HEK293T (cell line): ENCODE data around the gene TAS2R43.
"Not testable (repeated sequence)": the region's sequence is repeated elsewhere in the genome, so short reads cannot be mapped to it uniquely, and the experiment has no call there.

Experiments
- CTCF ChIA-PET: fragments of 350-600 bp; formaldehyde crosslinking; extraction: SDS; loops from one replicate; lab custom pipeline; 2021; ENCODE audit warnings: antibody characterized with exemption, inconsistent platforms; lab: Yijun Ruan, JAX
- POLR2A ChIA-PET: fragments of 350-600 bp; formaldehyde crosslinking; extraction: SDS; loops from one replicate; lab custom pipeline; 2020; ENCODE audit warnings: antibody characterized with exemption, inconsistent platforms; lab: Yijun Ruan, JAX
- DNase-seq: peaks from one replicate; pipeline ENCODE4 v3.0.0; 2012; ENCODE audit warnings: mixed read lengths; ENCODE audit errors: extremely low spot score
- ARNT ChIP-seq: fragments of 450-650 bp; IDR thresholded peaks from 2 replicates; pipeline ENCODE4 v1.6.1; 2017; ENCODE audit warnings: mild to moderate bottlenecking
- BHLHE40 ChIP-seq: fragments of 450-650 bp; IDR thresholded peaks from 2 replicates; pipeline ENCODE4 v1.6.1; 2016; ENCODE audit warnings: mild to moderate bottlenecking, moderate library complexity, borderline replicate concordance
- CTBP1 ChIP-seq: fragments of 450-650 bp; IDR thresholded peaks from 2 replicates; pipeline ENCODE4 v1.6.1; 2016; ENCODE audit warnings: borderline replicate concordance
- ELF4 ChIP-seq: fragments of 450-650 bp; IDR thresholded peaks from 2 replicates; pipeline ENCODE4 v1.6.1; 2017; ENCODE audit warnings: antibody characterized with exemption
- FOXA1 ChIP-seq: fragments of 450-650 bp; IDR thresholded peaks from 2 replicates; pipeline ENCODE4 v1.6.1; 2016; ENCODE audit warnings: mild to moderate bottlenecking
- FOXK2 ChIP-seq: fragments of 450-650 bp; IDR thresholded peaks from 2 replicates; pipeline ENCODE4 v1.6.1; 2016; ENCODE audit warnings: mild to moderate bottlenecking
- FOXM1 ChIP-seq: fragments of 450-650 bp; IDR thresholded peaks from 2 replicates; pipeline ENCODE4 v1.6.1; 2017; ENCODE audit warnings: mild to moderate bottlenecking, borderline replicate concordance
- HDGF ChIP-seq: fragments of 450-650 bp; IDR thresholded peaks from 2 replicates; pipeline ENCODE4 v1.6.1; 2017; ENCODE audit warnings: antibody characterized with exemption, borderline replicate concordance
- L3MBTL2 ChIP-seq: fragments of 450-650 bp; conservative IDR thresholded peaks from 2 replicates; pipeline ENCODE4 v1.6.1; 2016; ENCODE audit warnings: mild to moderate bottlenecking
- LEF1 ChIP-seq: fragments of 450-650 bp; IDR thresholded peaks from 2 replicates; pipeline ENCODE4 v1.6.1; 2017; ENCODE audit warnings: mild to moderate bottlenecking, borderline replicate concordance
- NFRKB ChIP-seq: fragments of 450-650 bp; IDR thresholded peaks from 2 replicates; pipeline ENCODE4 v1.6.1; 2016; ENCODE audit warnings: mild to moderate bottlenecking, moderate library complexity
- PKNOX1 ChIP-seq: fragments of 450-650 bp; IDR thresholded peaks from 2 replicates; pipeline ENCODE4 v1.6.1; 2016
- SP1 ChIP-seq: fragments of 450-650 bp; IDR thresholded peaks from 2 replicates; pipeline ENCODE4 v1.6.1; 2017
- SUZ12 ChIP-seq: fragments of 450-650 bp; IDR thresholded peaks from 2 replicates; pipeline ENCODE4 v1.6.1; 2016; ENCODE audit warnings: mild to moderate bottlenecking
- TARDBP ChIP-seq: fragments of 450-650 bp; IDR thresholded peaks from 2 replicates; pipeline ENCODE4 v1.6.1; 2016
- ZNF384 ChIP-seq: fragments of 450-650 bp; IDR thresholded peaks from 2 replicates; pipeline ENCODE4 v1.6.1; 2016

Gene TAS2R43

GRCh38 chr12:11092128-11092527 is at the start of gene TAS2R43:
Gene TAS2R43 (minus strand): TSS chr12:11092313. CDS start chr12:11092229, 84 bp downstream.
- no peak for DNase-seq
- CTCF ChIA-PET, result no interaction called here
- no peak for TF ChIP-seq FOXK2
- TF ChIP-seq LEF1, result no peak
- no peak for TF ChIP-seq ARNT
- TF ChIP-seq CTBP1, result no peak
- TF ChIP-seq ZNF384, result no peak
- TF ChIP-seq HDGF, result no peak
- TF ChIP-seq PKNOX1, result no peak
- POLR2A ChIA-PET, result no interaction called here

DNA sequence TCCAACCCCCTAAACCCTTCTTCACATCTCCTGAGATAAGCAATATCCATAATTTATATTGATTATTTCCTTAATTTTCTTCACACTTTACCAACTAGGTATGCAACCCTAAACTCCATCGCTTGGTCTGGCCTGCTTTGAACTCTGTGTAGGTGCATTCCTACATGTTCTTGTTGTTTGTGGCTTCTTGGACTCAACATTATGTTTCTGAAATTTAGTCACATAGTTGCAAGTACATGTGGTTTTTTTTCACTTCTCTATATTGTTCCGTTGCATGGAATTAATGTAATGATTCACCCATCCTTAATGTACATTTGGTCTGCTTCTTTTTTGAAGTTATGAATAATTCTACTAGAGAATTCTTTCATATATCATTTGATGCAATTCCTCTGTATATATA is 44.0 kb upstream of the TAS2R43 start:
- CTCF ChIA-PET, result no interaction called here
- TF ChIP-seq TARDBP (no peak), FOXA1 (no peak)
- DNase-seq, result no peak
- POLR2A ChIA-PET, result no interaction called here

- ChIA-PET POLR2A (no interaction called here), CTCF (no interaction called here)
- TF ChIP-seq SUZ12 (no peak), FOXA1 (no peak), FOXM1 (no peak), FOXK2 (no peak), LEF1 (no peak), BHLHE40 (no peak)
- no peak for DNase-seq
Observed at GRCh38 chr12:11134305-11134704, 42.2 kb upstream of the TAS2R43 start, which contains the start of gene TAS2R30. Gene TAS2R30 (minus strand): TSS chr12:11134644. CDS start chr12:11134244, 400 bp downstream.

DNA sequence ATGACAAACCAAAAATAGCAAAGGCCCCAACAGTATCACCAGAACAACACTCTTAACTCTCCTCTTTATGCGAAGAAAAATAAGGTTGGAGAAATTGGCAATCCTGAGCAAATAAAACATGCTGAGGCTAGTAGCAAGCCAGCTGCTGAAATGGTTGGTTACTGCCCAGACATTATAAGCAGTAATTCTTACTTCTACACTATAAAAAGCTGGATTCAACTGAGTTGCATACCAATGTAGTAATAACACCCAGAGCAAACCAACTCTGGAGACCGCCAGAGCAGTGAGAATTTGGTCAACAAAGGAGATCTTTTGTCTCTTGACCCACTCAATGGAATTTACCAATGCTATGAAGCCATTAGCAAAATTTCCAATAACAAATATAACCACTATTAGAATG is 41.7 kb upstream of the TAS2R43 start:
- DNase-seq, result no peak
- POLR2A ChIA-PET, result no interaction called here
- no peak for TF ChIP-seq ARNT
- TF ChIP-seq L3MBTL2, result no peak
- no peak for TF ChIP-seq FOXM1
- no peak for TF ChIP-seq CTBP1
- no peak for TF ChIP-seq FOXK2
- TF ChIP-seq LEF1, result no peak
- TF ChIP-seq SP1, result no peak
- no peak for TF ChIP-seq BHLHE40
- TF ChIP-seq TARDBP, result no peak
- TF ChIP-seq PKNOX1, result no peak
- no peak for TF ChIP-seq ZNF384
- TF ChIP-seq FOXA1, result no peak
- TF ChIP-seq SUZ12, result no peak
- TF ChIP-seq HDGF, result no peak
- CTCF ChIA-PET, result no interaction called here

DNA sequence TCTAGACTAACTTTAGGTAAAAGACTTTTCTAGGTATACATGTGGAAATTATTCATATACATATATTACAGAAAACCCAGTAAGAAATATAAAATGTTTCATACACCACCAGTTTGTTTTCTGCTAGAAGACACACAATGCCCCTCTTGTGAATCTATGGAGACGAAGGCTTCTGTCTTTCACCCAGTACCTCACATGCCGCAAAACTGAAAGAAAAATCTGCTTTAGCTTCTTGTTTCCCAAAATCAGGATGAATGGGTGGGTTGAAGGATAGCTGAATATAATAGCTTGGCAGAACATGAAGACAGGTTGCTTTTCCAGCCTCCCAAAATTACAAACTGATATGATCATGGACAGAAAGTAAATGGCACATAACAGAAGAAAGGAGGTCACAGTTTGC is 41.0 kb upstream of the TAS2R43 start:
- no peak for TF ChIP-seq ZNF384
- TF ChIP-seq FOXA1, result no peak
- no peak for TF ChIP-seq NFRKB
- TF ChIP-seq ARNT, result no peak
- TF ChIP-seq HDGF, result no peak
- no peak for TF ChIP-seq TARDBP
- TF ChIP-seq SUZ12, result no peak
- TF ChIP-seq LEF1, result no peak
- TF ChIP-seq CTBP1, result no peak
- no peak for TF ChIP-seq ELF4
- no peak for TF ChIP-seq SP1
- no peak for TF ChIP-seq L3MBTL2
- TF ChIP-seq PKNOX1, result no peak
- no peak for TF ChIP-seq FOXK2
- TF ChIP-seq FOXM1, result no peak
- TF ChIP-seq BHLHE40, result no peak
- POLR2A ChIA-PET, result no interaction called here
- CTCF ChIA-PET, result interaction anchor here (0.7 kb wide), 1 partner anchor 10 kb away, joined by 3 read pairs; no protein-coding TSS in a partner anchor
- DNase-seq, result no peak

- POLR2A ChIA-PET, result no interaction called here
- CTCF ChIA-PET, result no interaction called here
- DNase-seq, result no peak
- no peak for TF ChIP-seq FOXK2
Observed at GRCh38 chr12:11130999-11131398, 38.9 kb upstream of the TAS2R43 start.

GRCh38 chr12:11130382-11130781 is 38.3 kb upstream of the TAS2R43 start:
- POLR2A ChIA-PET, result no interaction called here
- no peak for DNase-seq
- TF ChIP-seq ELF4 (no peak), L3MBTL2 (no peak), ZNF384 (no peak), BHLHE40 (no peak), FOXK2 (no peak), TARDBP (no peak), NFRKB (no peak), CTBP1 (no peak), SUZ12 (no peak), LEF1 (no peak), FOXM1 (no peak), SP1 (no peak), ARNT (no peak)
- CTCF ChIA-PET, result no interaction called here

DNA sequence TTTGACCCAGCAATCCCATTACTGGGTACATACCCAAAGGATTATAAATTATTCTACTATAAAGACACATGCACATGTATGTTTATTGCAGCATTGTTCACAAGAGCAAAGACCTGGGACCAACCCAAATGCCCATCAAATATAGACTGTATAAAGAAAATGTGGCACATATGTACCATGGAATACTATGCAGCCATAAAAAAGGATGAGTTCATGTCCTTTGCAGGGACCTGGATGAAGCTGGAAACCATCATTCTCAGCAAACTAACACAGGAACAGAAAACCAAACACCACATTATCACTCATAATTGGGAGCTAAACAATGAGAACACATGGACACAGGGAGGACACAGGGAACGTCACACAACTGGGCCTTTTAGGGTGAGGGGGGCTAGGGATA is 22.0 kb upstream of the TAS2R43 start:
- DNase-seq, CTCF ChIA-PET: not testable (repeated sequence)
- POLR2A ChIA-PET, result interaction anchor here (1.0 kb wide), 1 partner anchor 9 kb away, joined by 3 read pairs; no protein-coding TSS in a partner anchor

GRCh38 chr12:11111213-11111612 is 19.1 kb upstream of the TAS2R43 start:
- DNase-seq, POLR2A ChIA-PET, CTCF ChIA-PET: not testable (repeated sequence)
